Measurements from ENCODE around the gene GSG1L. TPM values are rescaled to one million over a fixed set of nuclear protein-coding genes. Genes with fewer than 3 reads are reported as not detected.

Gene GSG1L
- total RNA-seq, 1 donor from 2014 or later: 1.6 TPM

DNA sequence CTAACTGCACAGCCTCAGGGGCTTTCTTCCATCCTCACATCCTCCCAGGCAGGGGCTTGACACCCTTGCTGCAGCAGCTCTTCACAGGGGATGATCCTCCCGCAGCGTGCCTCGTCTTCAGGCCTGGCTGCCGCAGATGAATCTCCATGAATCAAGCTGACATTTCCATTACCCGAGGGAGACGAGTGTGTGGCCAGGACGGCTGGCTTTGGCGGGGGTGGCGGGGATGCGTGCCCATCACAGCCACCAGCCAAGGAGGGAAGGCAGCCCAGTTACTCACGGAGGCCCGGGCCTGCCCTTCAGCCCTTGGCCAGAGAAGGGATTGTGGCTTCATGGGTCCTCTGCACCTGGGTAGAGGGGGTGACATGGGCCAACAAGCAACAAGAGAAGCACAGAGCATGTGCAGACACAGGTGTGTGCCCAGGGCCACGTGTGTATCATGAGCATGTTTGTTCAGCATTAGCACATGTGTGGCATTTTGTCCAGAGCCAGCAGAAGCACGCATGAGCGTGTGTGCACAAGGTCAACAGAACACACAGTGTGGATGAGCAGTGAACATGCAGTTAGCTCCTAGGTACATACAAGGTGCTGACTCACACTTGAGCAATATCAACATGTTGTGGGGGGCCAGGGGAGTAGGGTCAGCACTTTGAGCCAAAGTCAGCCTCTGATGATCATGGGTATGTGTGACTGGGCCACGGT lies 277.1 kb downstream of the GSG1L start:
- no peak for ATAC-seq
- no peaks in the 10 kb centered on the region for H3K9me3 ChIP-seq
- no peaks in the 10 kb centered on the region for H3K4me1 ChIP-seq
- H3K27ac ChIP-seq: no peak overlapping the region
- H3K27me3 ChIP-seq: no peaks in the 10 kb centered on the region
- intact Hi-C loops (cut with DNase I): no loop called here
- no peaks in the 10 kb centered on the region for H3K36me3 ChIP-seq
- DNase-seq: no peak
- H3K4me3 ChIP-seq: no peak overlapping the region
- TF ChIP-seq, protein P1, sequence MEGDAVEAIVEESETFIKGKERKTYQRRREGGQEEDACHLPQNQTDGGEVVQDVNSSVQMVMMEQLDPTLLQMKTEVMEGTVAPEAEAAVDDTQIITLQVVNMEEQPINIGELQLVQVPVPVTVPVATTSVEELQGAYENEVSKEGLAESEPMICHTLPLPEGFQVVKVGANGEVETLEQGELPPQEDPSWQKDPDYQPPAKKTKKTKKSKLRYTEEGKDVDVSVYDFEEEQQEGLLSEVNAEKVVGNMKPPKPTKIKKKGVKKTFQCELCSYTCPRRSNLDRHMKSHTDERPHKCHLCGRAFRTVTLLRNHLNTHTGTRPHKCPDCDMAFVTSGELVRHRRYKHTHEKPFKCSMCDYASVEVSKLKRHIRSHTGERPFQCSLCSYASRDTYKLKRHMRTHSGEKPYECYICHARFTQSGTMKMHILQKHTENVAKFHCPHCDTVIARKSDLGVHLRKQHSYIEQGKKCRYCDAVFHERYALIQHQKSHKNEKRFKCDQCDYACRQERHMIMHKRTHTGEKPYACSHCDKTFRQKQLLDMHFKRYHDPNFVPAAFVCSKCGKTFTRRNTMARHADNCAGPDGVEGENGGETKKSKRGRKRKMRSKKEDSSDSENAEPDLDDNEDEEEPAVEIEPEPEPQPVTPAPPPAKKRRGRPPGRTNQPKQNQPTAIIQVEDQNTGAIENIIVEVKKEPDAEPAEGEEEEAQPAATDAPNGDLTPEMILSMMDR (IDR thresholded peaks at IDR 0.05): no peak

DNA sequence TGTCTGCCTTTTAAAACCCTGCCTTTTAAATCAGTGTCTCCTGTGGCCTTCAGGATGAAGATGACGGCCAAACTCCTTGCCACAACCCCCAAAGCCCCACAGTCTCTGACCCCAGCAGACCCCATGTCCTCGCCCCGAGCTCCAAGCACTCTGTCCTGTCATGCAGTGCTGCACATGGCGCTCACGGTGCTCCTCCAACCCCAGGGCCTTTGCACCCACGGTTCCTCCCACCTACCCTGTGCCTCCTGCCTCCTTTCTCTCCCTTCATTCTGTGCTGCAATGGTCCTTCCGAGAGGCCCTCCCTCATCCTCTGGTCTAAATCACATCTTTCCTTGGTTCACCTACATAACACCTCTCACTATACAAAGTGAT lies 278.2 kb downstream of the GSG1L start:
- DNase-seq: no peak
- ATAC-seq: no peak

DNA sequence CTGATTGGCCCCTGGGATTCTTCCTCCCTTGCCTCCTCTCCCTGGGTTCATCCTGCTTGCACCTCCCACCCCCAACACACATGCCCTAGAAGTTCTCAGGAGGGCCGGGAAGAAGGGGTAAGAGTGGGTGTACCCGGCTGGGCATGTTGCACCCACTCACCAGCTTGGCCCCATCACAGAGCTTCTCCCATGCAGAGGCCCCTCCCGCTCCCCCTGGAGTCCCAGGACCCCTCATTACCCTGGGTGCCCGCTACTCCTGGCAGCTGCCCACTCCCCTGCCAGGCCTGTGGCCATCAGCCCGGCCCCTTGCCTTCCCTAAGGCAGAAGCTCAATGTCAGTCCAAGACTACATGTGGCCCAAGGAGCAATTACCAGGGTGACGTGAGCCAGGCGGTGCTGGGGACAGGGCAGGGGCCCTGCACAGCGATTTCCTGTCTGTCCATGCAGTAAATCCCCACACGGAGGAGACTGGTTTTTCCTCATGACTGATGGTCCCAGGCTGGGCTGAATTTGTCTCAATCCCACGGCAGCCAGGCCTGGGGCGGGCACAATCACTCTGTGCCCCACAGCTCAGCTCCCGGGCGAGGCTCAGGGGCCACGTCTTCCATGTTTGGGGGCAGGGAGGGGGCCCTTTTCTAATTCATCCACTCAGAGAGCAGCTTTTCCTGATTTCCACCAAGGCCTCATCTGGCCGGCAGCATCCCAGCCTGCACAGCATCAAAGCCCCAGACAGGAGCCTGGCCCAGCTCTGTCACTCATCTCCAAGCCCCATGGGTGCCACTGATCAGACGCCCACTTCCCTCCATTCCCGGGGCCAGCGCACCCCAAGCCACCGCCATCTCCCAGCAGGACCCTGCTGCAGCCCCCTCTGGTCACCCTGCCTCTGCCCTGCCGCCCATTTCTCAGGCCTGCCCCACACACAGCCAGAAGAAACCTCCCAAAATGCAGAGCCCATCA lies 278.9 kb downstream of the GSG1L start:
- no peaks in the 10 kb centered on the region for H3K36me3 ChIP-seq

More for the DNA sequence above, 278.2 kb downstream of the GSG1L start:
- no peak overlapping the region for H3K4me3 ChIP-seq
- no peaks in the 10 kb centered on the region for H3K4me1 ChIP-seq
- no peaks in the 10 kb centered on the region for H3K9me3 ChIP-seq
- no peaks in the 10 kb centered on the region for H3K27me3 ChIP-seq
- no peak overlapping the region for H3K27ac ChIP-seq
- H3K36me3 ChIP-seq: no peaks in the 10 kb centered on the region
- intact Hi-C loops (cut with DNase I): no loop called here
- TF ChIP-seq, protein P1 (IDR thresholded peaks at IDR 0.05): no peak

DNA sequence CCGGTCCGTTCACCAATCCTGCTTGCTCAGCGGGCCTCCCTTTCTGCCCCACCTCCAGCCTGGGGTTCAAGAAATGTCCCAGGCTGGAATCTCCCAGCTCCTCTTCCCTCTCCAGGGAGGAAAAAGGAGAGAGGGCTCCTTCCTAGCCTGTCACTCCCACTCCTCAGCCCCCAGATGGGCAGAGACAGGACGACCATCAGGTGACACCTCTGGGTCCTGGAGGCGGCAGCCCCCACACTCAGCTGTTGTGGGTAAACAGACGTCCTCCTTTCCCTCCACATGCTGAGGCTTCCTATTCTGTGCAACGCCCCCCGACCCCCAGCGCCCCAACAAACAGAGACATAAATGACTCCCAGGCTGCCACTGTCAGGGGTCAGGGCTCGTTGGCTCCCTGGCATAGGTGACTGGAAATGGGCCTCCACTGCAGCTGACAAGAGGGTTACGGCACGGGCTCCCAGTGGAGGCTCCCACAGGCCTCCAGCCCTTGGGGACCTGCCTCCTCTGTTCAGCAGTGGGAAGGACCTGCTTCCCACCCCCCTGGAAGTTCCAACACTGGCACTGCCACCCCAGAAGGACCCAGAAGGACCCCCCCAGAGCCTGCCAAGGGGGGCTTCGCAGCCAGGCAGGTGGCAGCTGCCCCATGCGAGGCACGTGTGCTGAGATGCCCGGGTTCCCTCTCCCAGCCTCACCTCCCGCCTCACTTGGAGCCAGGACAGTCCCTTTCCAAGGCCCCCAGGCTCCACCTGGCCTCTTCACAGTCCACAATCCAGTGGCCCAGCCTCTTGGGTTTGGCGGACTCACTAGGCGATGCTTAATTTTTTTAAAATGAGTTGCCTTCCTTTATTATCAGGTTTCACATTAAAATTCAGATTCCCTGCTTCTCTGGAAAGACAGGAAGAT lies 281.3 kb downstream of the GSG1L start:
- ATAC-seq: no peak
- no peak overlapping the region for H3K4me3 ChIP-seq
- H3K27me3 ChIP-seq: no peaks in the 10 kb centered on the region
- H3K36me3 ChIP-seq: no peaks in the 10 kb centered on the region
- intact Hi-C loops (cut with DNase I): no loop called here
- no peaks in the 10 kb centered on the region for H3K4me1 ChIP-seq
- TF ChIP-seq, protein P1 (IDR thresholded peaks at IDR 0.05): no peak
- H3K27ac ChIP-seq: no peak overlapping the region
- no peak for DNase-seq
- no peaks in the 10 kb centered on the region for H3K9me3 ChIP-seq

More for the DNA sequence above, 278.9 kb downstream of the GSG1L start:
- H3K9me3 ChIP-seq: no peaks in the 10 kb centered on the region
- H3K27ac ChIP-seq: no peak overlapping the region
- no peak for ATAC-seq
- no peaks in the 10 kb centered on the region for H3K4me1 ChIP-seq
- no peaks in the 10 kb centered on the region for H3K27me3 ChIP-seq
- intact Hi-C loops (cut with DNase I): no loop called here
- TF ChIP-seq, protein P1 (IDR thresholded peaks at IDR 0.05): no peak
- H3K4me3 ChIP-seq: no peak overlapping the region
- no peak for DNase-seq

DNA sequence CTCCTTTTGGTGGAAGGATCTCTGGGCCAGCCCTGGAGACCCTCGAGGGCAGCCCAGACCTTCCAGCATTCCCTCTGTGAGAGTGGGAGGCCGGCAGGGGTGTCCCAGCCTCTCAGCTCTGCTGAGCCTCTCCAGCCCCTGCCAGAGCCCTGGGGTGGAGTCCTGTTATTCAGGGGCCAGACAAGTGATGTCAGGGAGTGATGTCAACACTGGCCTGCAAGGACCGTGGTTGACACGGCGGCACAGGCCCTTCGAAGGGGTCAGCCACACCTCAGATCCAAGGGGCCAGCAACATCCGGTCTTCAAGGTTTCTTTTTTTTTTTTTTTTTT lies 282.4 kb downstream of the GSG1L start:
- no peak for ATAC-seq
- intact Hi-C loops (cut with DNase I): no loop called here
- H3K27ac ChIP-seq: no peak overlapping the region

More for the DNA sequence above, 282.4 kb downstream of the GSG1L start:
- Histone ChIP-seq H3K36me3 (no peaks in the 10 kb centered on the region), H3K4me3 (no peak overlapping the region), H3K27me3 (no peaks in the 10 kb centered on the region), H3K9me3 (no peaks in the 10 kb centered on the region), H3K4me1 (no peaks in the 10 kb centered on the region)
- TF ChIP-seq, protein P1 (IDR thresholded peaks at IDR 0.05): no peak
- no peak for DNase-seq

All from upper lobe of right lung (tissue), 1 donor.